NCI-H524 (cell line): ENCODE data around the gene IL1RAPL2.
"Not testable (repeated sequence)": the region's sequence is repeated elsewhere in the genome, so short reads cannot be mapped to it uniquely, and the experiment has no call there.

Experiments used
- DNase-seq, 2 experiments: peaks; one replicate each; lab custom pipeline; 2025; lab: John Stamatoyannopoulos, UW

IL1RAPL2 gene

DNA sequence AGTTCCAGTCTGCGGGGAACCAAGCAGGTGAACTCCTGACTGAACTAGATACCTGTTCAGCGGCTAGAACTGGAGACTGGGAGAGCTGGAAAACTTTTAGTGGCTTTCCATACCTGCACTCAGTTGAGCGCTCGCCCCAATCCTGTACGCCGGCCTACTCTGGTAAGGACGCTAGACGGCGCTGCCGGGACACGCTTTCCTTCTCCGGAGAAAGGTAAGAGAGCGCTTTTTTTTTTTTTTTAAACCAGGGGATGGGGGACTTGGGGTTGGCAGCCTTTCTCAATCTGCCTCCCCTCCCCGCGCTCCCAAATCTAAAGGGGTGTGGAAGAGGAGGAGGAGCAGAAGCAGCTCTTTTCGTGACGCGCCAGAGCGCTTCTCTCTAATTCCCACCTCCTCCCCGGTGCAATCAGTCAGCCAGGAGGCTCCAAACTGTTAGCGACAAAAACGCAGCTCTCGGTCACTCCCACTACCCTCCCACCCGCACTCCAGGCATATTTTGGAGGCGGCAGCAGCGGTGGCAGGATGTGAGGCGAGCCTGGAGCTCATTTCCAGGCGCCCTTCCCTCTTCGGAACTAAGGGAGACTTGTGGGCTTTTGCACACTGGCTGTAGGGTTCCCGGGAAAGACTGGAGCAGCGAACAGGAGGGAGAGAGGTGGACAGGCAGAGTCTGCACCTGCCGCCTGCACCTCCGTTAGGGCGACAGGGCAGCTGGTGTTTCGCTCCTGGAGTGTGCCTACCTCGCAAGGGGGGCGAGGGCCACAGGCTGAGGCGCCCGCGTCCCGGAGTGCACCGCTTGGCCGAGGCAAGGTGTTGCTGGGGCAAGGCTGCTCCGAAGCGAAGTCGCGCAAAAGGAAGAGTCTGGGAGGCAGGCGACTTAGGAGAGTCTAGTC, at the start of gene IL1RAPL2:
Gene IL1RAPL2, plus strand, starts transcription at position 409 of the 890 bp plus-strand sequence.
- peak; percentile 52 to 64 for DNase-seq

DNA sequence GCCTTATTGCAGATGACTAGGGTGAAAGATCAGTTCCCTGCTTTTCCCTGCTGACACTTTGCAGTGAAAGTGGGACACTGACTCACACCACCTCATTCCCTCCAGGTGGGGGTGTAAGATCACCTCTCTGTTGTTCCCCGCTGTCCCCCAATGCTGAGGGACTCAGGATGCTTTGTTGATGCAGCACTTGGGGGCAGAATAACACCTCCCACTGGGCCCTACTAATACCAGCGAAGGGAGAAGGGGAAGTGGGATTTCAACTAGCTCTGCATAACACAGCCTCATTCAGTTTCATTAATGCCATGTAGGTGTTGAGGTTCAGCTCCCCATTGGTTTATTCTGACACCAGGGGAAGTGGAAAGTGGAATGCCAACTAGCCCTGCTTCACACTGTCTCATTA, 43.6 kb upstream of the IL1RAPL2 start:
- DNase-seq, result no peak

DNA sequence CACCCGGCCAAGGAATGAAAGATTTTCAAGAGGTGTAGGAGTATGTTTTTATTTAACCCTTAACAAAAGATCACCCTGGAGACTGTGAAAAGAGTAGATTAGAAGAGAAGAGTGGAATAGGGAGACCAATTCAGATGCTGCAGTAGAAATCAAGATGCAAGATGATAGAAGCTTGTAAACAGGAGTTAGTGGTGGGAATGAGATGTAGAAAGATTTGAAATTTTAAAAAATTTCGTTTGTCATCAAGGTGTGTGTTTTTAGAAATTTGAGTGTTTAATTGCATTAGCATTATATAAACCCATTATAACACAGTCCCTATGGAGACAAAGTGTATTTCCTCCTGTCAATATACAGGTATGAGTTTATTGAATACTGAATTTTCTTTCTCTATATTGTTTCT, 42.1 kb upstream of the IL1RAPL2 start:
- no peak for DNase-seq

DNA sequence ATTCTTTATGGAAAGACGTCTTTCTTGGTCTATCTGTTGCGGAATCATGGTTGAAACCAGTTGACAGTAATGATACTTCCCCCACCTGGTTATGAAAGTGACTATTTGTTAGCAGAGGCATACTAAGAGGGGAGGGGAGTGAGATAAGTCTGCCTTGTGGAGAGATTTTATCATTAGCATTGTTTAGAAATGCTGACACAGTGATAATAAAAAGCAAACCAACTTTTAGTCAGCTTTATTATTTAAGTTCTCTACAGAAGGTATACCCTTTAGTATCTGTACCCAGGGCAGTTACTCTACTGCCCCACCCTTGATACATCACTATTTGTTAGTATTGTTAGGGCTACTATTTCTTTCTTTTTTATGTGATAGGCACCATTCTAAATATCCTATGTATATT, 26.9 kb upstream of the IL1RAPL2 start:
- no peak for DNase-seq

DNA sequence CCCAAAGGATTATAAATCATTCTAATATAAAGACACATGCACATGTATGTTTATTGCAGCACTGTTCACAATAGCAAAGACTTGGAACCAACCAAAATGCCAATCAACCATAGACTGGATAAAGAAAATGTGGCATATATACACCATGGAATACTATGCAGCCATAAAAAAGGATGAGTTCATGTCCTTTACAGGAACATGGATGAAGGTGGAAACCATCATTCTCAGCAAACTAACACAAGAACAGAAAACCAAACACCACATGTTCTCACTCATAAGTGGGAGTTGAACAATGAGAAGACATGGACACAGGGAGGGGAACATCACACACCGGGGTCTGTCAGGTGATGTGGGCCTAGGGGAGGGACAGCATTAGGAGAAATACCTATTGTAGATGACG, 23.6 kb upstream of the IL1RAPL2 start:
- DNase-seq, result not testable (repeated sequence)

DNA sequence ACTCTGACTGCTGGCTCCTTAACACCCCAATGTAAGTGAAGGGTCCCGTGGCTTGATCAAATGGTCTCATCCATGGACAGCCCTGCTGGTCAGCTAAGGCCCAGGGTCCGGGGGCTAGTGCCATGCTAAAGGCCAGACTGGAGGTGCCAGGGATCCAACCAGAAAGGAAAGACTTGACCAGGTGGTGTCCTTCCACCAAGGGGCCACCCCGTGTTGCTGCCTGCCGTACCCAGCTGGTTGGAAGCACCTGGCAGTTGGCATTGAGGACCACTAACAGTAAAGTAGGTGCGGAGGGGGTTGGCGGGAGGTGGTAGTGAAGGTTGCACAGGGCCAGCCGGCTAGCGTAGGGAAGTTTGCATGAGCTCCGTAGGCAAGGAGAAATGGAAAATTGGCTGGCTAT, 1.7 kb upstream of the IL1RAPL2 start:
- no peak for DNase-seq

DNA sequence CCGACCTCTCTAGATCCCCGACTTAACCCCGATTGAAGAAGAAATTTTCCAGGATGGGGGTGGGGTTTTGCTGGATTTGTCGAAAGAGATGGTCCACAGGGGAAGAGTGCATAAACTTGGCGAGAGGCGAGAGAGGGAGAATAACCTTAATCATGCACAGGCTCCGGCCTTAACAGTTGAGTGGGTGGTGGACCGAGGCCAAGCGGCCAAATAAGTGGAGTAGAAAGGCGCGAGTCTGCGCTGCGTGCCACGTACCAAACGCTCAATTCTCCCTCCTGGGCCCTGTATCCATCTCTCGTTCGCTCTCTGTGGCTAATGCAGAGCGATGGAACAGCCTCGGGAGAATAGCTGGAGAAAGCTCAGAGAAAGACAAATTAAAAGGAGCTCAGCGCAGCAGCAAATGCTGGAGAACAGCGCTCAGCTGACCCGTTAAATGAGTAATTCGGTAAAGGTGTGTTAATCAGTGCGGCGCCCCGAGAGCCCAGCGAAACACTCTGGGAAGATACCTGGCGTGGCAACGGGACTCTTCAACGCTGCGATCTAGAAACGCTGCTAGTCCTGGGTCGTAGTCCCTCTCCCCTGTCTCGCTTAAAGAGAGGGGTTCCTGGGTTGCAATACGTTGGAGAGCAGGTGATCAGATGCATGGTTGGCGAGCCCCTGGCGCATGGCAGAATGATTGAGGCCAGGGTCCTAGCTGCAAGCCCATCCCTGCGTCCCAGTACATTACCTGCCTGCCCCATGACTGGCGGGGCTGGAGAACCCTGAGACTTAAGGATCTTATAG, 887 bp upstream of the IL1RAPL2 start:
- DNase-seq, result peak in 1 of 2 experiments; percentile 16

DNA sequence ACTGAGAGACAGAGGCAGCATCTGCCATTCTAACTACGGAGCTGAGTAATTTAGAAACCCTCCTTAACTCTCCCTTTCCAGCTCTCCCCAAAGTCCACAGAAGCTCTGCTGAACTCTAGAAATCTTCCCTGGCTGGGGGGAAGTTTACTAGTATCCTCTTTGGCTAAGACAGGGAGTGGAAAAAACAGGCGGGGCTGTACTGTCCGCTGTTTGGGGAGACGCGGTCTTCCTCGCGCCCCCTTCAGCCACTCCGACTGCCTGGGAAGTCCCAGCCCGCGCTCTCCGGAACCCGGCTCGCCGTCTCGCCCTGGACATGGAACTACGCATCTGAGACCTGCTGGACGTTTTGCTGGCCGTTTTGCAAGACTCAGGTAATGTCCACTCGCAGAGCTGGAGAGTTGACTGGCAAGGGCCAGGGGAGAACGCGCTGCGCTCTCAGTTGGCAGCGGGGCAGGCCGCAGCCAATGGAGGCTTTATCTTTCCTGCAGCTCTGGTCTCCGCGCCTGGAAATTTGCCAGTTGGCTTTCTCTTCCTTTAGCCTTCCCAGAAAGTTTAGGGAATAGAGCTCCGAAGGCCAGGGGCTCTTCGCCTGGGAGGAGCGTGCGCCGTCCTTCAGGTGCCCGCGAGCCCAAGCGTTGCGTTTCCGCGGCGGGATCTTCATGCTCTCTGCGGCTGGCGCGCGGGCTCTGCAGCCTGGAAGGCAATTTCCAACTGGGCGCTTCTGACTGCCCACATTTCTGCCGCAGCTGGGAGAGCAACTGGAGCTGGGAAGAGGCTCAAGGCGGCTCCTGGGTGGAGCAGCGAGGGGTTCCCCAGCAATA, 892 bp downstream of the IL1RAPL2 start:
- DNase-seq, result peak in 1 of 2 experiments; percentile 30

DNA sequence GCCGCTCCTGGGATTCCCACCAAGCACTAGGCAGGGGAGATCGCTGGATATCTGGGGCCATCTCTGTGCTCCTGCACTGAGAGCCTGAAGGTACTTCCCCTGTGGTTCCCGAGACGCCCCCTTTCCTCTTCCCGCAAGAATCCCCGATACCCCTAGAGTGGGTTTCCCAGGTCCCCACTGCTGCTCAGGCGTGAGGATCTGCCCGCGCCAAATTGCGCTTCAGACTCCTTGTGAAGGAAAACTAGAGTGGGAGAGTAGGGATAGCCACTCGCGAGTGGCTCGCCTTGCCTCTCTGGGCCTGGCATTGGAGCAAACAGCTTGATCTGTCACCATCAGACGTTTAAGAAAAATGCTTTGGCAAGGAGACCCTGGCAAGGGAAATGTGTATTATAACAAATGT, 1.5 kb downstream of the IL1RAPL2 start:
- no peak for DNase-seq

DNA sequence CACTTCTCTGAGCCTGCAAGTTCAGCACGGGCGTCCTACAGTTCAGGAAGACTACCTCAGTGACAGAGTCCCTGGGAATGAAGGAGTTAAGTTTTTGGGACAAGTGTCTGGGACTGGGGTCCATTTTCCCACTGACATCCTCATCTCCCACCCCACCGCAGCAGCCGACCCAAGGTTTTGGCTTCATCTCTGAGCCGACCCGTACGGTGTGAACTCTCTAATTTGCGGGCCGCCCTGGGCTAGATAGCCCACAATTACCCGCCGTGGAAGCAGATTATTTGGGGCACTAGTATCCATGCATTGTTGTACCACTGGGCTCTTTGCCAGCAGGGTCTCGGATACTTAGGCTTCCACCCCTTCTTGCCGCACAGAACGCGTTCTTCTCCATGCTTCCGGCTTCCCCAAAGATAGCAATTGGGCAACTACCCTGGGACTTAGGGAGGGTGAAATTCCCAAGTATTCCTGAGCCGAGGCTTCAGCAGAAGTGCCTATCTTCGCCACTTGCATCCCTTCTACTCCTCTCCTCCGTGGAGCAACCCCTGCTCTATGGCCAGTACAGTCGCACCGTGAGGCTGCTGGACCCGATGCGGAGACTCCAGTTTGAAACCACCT, 2.4 kb downstream of the IL1RAPL2 start:
- no peak for DNase-seq

DNA sequence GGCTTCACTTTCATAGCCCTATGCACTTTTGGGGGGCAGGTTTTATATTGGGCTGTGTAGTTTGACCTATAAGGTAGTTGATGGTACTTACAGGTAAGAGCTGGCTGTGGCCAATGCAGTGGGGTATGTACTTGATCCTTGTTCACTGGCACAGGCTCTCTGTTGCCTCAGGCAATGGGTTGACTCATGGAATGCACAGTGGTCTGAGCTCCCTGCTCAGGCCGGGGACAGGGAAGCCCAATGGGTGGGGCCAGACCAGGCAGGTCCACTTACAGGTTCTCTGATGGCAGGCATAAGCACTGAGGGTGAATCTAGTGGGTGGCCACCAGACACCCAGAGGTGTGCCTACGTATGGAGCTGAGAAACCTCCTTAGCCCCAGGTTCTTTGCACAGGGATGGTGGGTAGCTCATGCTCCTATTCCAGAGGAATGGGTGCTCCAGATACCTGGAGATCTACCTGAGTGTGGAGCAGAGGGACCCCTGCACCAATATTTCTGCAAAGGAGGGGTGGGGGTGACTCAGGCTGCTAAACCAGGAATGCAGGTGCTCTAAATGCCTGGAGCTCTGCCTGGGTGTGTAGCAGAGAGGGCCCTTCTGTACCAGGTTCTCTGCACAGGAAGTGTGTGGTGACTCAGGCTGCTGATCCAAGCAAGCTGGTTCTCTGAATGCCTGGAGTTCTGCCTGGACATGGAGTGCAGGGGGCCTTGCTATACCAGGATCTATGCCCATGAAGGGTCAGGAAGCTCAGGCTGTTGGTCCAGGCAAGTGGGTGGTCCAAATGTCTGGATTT, 52.3 kb downstream of the IL1RAPL2 start:
- DNase-seq, result no peak

DNA sequence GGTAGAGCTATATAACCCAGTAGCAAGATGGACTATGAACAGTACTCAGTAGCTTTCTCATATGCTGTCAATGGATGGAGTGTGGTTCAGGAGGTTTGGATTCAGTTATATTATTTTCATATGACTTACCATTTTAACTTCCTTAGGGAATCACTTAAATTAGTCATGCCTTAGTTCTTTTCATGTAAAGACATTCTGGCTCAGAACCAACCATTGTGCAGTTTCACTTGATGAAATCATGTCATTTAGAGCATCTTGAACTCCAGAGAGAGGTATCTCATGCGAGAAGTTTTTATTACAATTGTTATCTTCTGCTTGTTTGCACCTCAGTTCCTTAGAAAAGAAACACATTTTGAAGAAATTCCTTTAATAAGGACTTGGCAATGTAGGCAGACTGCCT, 55.8 kb downstream of the IL1RAPL2 start:
- no peak for DNase-seq

DNA sequence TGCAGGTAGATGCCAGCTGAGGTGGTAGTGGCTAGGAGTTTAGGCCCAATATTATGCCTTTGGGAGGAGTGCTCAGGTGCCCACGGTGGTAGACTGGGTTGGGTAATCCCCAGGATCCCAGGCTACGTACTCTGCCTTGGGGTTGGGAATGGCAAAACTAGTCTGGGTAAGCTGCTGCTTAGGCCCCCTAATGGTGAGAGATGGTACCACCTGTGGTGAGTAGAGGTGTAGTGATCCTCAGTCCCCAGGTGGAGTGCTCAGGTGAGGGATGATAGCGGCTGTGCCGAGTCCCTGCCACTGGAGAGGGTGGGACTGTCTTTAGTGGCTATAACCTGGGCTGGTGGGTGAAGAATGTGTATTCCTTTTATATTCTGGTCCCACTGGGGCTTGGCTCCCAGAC, 75.2 kb downstream of the IL1RAPL2 start:
- no peak for DNase-seq

DNA sequence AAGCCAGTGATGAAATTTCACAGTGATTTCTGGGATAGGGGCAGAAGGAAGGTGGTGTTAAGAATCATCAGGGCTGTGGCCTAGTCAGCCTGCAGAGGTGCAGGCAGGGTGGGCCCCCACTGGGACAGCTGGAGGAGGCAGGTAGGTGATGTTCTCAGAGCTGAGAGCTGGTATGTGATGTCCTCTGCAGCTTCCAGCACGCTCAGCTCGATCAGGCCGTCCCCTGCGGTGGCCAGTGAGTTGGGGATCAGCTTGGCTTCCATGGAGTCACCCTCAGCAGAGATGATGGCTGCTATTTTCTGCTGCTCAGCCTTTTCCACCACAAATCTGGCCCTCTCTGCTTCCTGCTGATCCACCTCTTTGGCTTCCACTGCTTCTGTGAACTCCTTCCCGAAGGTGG, 81.1 kb downstream of the IL1RAPL2 start:
- DNase-seq, result no peak

DNA sequence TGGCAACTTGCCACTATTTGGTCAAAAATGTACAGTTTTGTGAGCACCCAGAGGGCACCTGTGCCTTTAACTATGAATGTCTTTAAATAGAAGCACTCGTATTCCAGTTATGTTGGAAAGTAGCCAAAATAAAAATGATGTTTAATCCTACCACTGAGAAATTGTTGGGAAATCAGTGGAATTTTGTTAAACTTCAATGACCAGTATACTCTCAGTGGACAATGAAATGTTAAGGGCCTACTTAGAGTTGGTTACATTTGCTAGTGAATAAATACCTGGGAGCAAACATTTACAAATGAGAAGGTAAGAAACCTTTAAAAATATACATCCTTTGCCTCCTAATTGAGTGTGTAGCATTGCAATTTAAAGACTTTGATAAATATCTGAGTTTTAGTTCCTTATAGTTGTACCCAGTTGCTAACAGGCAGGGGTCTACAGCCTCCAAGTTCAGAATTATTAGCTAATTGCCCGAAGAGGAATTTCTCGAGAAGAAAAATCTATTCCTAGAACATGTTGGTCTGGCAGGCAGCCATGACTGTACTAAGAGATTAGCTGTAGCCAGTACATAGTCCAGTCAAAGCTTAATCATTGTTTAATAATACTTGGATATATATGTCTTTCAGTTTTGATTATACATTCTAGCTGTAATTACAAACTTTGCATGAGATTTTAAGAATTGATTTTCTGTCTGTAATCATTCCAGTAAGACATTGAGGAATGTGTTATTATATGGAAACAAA, 93.2 kb downstream of the IL1RAPL2 start:
- DNase-seq, result no peak

DNA sequence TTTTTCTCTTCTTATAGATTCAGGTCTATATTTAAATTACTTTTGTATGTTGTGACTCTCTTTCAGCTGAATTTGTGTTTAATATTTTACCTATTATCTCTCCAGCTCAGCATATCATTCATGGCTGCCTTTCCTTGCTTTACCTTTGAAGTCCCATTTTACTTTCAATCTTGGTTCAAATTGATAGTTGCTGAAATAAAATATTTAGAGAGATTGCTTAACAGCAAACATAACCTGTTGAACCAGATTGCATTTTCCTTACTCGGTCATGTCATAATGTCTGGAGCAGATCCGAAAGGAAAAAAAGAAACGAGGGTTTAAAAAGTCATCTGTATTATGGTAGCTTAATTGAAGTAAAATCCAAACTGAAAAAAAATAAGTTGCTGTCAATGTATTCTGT, 94.1 kb downstream of the IL1RAPL2 start:
- no peak for DNase-seq

DNA sequence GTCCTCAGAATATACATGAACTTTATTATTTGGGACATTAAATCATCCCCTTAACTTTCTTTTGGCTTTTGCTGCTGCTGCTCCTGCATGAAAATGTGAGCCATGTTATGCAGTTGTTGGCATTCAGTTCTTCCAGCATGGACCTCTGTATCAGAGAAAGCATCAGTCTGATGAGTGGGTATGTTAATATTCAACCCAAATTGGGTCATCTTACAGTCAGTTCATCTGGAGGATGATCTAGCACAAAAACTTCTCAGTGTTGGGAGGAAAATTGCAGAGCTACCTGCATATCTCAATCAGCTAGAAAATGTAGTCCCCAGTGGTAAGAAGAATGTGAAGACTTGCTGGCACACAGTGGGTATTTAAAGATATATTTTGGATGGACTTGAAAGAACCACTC, 96.7 kb downstream of the IL1RAPL2 start:
- DNase-seq, result no peak

DNA sequence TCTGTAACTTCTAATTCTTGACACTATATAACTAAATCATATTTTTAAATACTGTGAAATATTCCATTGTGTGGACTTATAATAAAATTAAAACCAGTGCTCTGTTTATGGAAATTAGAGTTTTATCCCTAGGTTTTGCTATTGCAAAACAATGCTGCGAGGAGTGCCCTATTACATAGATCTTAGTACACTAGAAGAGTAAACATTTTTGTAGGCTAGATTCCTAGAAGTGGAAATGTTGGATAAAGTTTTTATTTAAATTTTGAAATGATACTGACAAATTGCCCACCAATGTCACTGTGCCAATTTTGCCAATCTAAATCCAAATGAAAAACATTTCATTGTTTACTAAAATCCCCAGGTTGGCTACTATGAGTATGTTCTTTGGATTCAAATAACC, 99.7 kb downstream of the IL1RAPL2 start:
- DNase-seq, result no peak

DNA sequence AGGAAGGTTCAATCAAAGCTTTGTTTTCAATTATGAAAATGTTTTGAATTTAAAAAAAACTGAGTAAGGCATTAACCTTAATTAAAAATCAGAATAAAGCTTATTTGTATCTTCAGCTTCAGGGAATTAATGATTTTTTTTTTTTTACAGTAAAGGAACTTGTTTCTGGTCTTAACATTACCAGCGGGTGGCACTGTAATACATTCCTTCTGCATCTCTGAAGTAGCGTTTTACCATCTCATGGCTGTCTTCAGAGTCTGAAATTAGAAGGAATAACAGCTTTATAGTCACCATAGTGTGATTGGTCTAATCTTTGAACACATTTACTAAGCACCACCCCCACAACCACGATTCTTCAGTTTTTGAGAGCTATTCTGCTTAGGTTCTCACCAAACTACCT, 102.6 kb downstream of the IL1RAPL2 start:
- peak; percentile 10 to 47 for DNase-seq

DNA sequence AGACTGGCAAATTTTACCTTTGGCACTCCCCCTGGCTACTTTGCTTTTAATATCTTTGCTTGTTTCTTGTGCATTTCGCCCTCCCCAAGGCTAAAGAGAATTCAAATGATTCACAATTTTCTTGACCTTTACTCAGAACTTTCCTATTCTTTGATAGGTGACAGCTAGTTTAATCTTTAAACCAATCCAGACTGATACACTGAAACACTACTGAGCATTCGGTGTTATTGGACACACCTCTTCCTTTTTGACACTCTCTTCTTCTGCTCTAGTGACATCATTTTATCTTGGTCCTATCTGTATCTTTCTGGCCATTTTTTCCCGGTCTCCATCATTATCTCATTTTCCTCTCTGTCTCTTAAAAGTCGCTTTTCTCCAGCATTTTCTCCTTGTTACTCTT, 103.1 kb downstream of the IL1RAPL2 start:
- DNase-seq, result no peak
